Thyroid gland (tissue), 4 donors: ENCODE data around the gene MDC1. TPM values are rescaled to one million over a fixed set of nuclear protein-coding genes. Genes with fewer than 3 reads are reported as not detected.

ENCODE experiments used
- DNase-seq, 2 donors: peaks; one replicate each; pipeline ENCODE4 v3.0.0-alpha.2; 2019
- H3K27ac ChIP-seq, 3 donors: fragments of 200-600 bp; sonication (generic); 1 replicate in 2 of 3; 2 replicates in 1 of 3; pipeline ENCODE4 v1.5.1; 2016 to 2019; ENCODE audit warnings: mild to moderate bottlenecking in 1 of 3, moderate library complexity in 1 of 3
- H3K27me3 ChIP-seq: fragments of 200-600 bp; sonication (generic); one replicate; pipeline ENCODE4 v1.5.1; 2019
- H3K36me3 ChIP-seq, 2 donors: fragments of 200-600 bp; sonication (generic); one replicate each; pipeline ENCODE4 v1.5.1; 2016 to 2019
- H3K4me1 ChIP-seq, 2 donors: fragments of 200-600 bp; sonication (generic); one replicate each; pipeline ENCODE4 v1.5.1; 2017 to 2019
- H3K4me3 ChIP-seq, 3 donors: fragments of 200-600 bp; sonication (generic); replicated peaks in 1 of 3; 1 replicate in 2 of 3; 2 replicates in 1 of 3; pipeline ENCODE4 v1.5.1; 2016; ENCODE audit warnings: mild to moderate bottlenecking in 1 of 3
- H3K9me3 ChIP-seq: fragments of 200-600 bp; sonication (generic); one replicate; pipeline ENCODE4 v1.5.1; 2017
- POLR2A ChIP-seq, 2 donors: fragments of 450-650 bp; IDR thresholded peaks; one replicate each; pipeline ENCODE4 v1.6.1; 2017; ENCODE audit warnings: antibody characterized with exemption in 2 of 2, mild to moderate bottlenecking in 2 of 2, moderate library complexity in 1 of 2
- WGBS, 2 donors: methylation state at CpG; one replicate each; pipeline ENCODE4 v1.1.5; 2017; 5-methylcytosine and 5-hydroxymethylcytosine counted together
- intact Hi-C: fragments of 100-400 bp; cut with DNase I; formaldehyde crosslinking; loops from one replicate; pipeline ENCODE4 v1.15.1; 2023
- total RNA-seq, 4 donors: library from RNA; depleted of rRNA; stranded (reverse); fragments of >200 nt; gene quantifications; one replicate each; pipeline ENCODE4 v1.2.3, GENCODE V29; 2016
- TF ChIP-seq, protein P1 (sequence below), 6 experiments: fragments of 200-600 bp in 3 of 6; fragments of 450-650 bp in 3 of 6; sonication (generic) in 3 of 6; IDR thresholded peaks; one replicate each; pipeline ENCODE4 v1.5.1; 2016 to 2019; ENCODE audit warnings: antibody characterized with exemption in 6 of 6, mild to moderate bottlenecking in 2 of 6, inconsistent platforms in 1 of 6, moderate library complexity in 1 of 6

Gene MDC1
- total RNA-seq, 4 donors from 2014 or later: 15.3 to 27.2 (median 20.2) TPM

DNA sequence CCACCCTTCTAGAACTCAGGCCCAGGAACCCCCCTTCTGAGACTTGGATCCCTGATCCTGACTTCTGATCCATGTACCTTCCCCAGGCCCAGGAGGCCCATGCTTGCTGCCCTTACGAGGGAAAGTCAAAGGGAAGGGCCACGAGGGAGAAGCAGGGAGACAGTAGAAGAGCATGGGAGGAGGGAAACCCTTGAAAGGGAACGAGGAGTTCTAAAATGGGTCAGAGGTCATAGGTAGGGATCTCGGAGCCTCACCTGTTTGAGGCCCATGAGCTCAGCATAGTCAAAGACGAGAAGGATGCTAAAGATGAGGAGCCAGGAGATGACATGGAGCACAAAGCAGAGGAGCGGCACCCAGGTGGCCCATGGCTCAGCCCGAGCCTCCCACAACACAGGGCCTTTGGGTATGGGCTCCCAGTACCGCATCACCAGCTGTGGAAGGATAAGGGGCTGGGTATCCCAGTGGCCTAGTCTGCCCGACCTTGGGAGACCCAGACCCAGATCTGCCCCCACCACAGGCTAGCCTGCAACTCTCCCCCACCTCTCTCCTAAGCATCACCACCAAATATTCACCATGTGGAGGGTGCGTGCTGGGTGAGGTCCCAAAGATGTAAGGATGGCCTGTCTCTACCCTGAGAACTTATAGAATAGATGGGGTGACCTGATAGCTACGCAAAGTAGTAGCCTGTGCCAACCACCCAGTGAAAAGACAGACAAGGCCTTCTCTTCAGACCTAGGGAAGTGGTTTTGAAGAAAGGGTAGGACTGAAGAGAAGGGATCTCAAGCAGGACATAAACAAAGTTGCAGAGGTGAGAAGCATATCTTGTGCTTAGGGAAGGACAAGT lies 27.8 kb downstream of the MDC1 start:
- H3K4me1 ChIP-seq: peaks cover 28 to 40% of the 10 kb centered on the region in 2 donors
- intact Hi-C loops: no loop called here
- peak overlapping the region in 1 of 3 donors; percentile 98 for H3K27ac ChIP-seq
- no peaks in the 10 kb centered on the region for H3K9me3 ChIP-seq
- no peaks in the 10 kb centered on the region for H3K36me3 ChIP-seq
- no peaks in the 10 kb centered on the region for H3K27me3 ChIP-seq
- WGBS, 2 donors: 87 to 88% methylated on average over 11 of the region's 11 CpGs
- H3K4me3 ChIP-seq: no peak overlapping the region
- DNase-seq: no peak
- TF ChIP-seq, protein P1, sequence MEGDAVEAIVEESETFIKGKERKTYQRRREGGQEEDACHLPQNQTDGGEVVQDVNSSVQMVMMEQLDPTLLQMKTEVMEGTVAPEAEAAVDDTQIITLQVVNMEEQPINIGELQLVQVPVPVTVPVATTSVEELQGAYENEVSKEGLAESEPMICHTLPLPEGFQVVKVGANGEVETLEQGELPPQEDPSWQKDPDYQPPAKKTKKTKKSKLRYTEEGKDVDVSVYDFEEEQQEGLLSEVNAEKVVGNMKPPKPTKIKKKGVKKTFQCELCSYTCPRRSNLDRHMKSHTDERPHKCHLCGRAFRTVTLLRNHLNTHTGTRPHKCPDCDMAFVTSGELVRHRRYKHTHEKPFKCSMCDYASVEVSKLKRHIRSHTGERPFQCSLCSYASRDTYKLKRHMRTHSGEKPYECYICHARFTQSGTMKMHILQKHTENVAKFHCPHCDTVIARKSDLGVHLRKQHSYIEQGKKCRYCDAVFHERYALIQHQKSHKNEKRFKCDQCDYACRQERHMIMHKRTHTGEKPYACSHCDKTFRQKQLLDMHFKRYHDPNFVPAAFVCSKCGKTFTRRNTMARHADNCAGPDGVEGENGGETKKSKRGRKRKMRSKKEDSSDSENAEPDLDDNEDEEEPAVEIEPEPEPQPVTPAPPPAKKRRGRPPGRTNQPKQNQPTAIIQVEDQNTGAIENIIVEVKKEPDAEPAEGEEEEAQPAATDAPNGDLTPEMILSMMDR (IDR thresholded peaks at IDR 0.05): no peak
- TF ChIP-seq POLR2A (IDR thresholded peaks at IDR 0.05): no peak

DNA sequence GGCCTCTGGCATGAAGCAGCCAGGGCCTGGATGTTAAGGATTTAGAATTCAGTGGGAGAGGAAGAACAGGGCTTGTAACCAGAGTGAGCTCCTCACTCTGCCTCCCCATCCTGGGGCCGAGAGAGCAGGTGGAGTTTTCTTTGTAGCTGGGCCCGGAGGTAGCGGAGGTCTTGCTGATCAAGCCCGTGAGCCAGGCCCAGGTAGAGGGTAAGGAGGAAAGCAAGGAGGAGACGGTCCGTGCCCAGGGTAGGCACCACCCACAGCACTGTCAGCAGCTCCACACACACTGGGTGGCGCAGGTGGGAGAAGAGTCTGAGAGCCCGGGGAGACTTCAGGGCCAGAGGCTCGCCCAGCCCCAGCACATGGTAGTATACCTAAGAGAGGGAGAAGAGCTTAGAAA lies 28.5 kb downstream of the MDC1 start:
- no peak overlapping the region for H3K4me3 ChIP-seq
- peaks cover 27 to 41% of the 10 kb centered on the region in 2 donors for H3K4me1 ChIP-seq
- intact Hi-C loops: no loop called here
- TF ChIP-seq, protein P1 (IDR thresholded peaks at IDR 0.05): no peak
- no peak for TF ChIP-seq POLR2A (IDR thresholded peaks at IDR 0.05)
- peak overlapping the region in 2 of 3 donors; percentile 93 to 98 for H3K27ac ChIP-seq
- no peaks in the 10 kb centered on the region for H3K9me3 ChIP-seq
- no peak for DNase-seq
- no peaks in the 10 kb centered on the region for H3K36me3 ChIP-seq
- WGBS, 2 donors: 86 to 97% methylated on average over 9 of the region's 9 CpGs
- H3K27me3 ChIP-seq: no peaks in the 10 kb centered on the region

DNA sequence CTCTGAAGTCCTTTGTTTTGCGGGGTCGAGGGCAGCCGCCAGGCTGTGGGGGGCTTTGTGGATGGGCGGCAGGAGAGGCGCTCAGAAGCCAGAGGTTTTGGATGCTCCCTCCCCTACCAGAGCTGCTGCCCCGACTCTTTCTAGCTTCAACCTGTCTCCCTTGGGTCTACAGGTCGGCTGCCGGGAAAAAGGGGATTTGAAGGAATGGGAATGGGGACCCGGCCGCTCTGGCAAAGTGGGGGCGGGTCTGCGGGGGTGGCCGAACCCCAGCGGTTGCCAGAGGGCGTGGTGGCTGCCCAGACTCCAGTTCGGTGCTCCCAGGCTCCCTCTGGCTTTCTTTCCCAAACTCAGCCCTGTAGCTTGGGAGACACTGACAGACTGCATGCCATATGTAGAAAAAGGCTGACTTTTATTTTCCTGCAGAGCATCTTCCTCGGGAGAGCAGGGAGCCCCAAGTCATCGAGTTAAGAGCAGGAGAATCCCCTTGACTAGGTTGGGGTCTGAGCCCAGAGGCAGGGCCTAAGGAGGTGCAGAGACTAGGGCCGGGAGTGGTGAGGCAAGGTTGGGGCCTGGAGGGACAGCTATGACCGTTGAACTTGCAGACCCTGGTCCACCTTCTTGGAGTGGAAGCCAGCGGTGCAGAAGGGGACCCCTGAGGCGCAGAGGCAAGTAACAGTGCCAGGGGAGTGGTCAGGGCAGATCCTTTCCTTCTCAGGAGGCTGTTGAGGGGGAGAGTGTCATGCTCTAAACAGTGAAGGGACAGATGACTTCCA lies 29.2 kb downstream of the MDC1 start:
- intact Hi-C loops: no loop called here
- peak overlapping the region; percentile 70 to 84 (median 81) for H3K4me3 ChIP-seq
- 20 to 28% methylated on average over 12 to 22 of the region's 22 CpGs for WGBS, 2 donors
- no peaks in the 10 kb centered on the region for H3K27me3 ChIP-seq
- H3K27ac ChIP-seq: peak overlapping the region; percentile 93 to 98 (median 95)
- peaks cover 27 to 48% of the 10 kb centered on the region in 2 donors for H3K4me1 ChIP-seq
- H3K36me3 ChIP-seq: no peaks in the 10 kb centered on the region
- TF ChIP-seq, protein P1 (IDR thresholded peaks at IDR 0.05): peak in 1 of 6 experiments; percentile 22
- TF ChIP-seq POLR2A (IDR thresholded peaks at IDR 0.05): no peak
- H3K9me3 ChIP-seq: no peaks in the 10 kb centered on the region
- no peak for DNase-seq

DNA sequence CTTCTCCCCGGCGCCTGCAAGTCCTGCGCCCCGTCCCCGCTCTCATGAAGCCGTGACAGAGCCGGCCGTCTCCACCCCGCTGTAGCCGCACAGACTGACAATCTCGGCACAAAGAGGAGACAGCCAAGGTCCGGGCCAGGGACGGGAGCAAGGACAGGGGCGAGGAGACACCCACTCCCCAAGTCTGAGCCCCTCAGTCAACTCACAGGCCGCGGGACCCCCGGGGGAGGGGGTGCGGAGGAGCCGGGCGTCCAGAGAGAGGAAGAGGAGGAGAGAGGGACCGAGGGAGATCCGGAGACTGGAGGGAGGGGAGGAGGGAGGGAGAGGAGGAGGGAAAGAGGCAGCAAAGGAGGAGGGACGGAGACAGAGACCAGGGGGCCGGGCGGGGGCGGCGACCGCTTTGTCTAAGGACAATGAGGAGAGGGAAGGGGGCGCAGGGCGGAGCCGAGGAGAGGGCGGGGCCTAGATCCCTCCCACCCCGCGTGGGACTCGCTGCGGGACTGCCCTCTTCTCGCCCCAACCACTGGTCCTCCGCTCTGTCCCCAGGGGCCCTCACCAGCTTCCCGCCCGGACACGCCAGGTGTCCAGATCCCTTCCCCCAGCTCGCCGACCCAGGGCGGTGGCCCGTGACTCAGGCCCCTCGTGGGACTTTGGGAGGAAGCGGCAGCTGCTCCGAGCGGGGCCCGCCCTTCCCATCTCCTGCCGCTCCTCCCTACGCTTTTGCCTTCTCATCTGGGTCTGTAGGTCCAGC lies 30.0 kb downstream of the MDC1 start:
- TF ChIP-seq, protein P1 (IDR thresholded peaks at IDR 0.05): no peak
- peak in 1 of 2 donors; percentile 40 for TF ChIP-seq POLR2A (IDR thresholded peaks at IDR 0.05)
- intact Hi-C loops: no loop called here
- no peaks in the 10 kb centered on the region for H3K9me3 ChIP-seq
- WGBS, 2 donors: 0% methylated on average over 22 to 37 of the region's 52 CpGs
- H3K4me3 ChIP-seq: peak overlapping the region; percentile 70 to 84 (median 81)
- H3K4me1 ChIP-seq: peaks cover 31 to 56% of the 10 kb centered on the region in 2 donors
- H3K36me3 ChIP-seq: no peaks in the 10 kb centered on the region
- H3K27ac ChIP-seq: peak overlapping the region; percentile 93 to 98 (median 95)
- H3K27me3 ChIP-seq: no peaks in the 10 kb centered on the region
- DNase-seq: peak; percentile 87
